Astrocyte (in vitro differentiated cells and primary cell): ENCODE data around the gene ANAPC13.

Experiments used
- CTCF ChIP-seq: IDR thresholded peaks from 2 replicates; pipeline ENCODE4 v1.5.1; 2011; ENCODE audit warnings: low read depth, mild to moderate bottlenecking, inconsistent platforms, low read length, moderate library complexity; ENCODE audit not compliant: insufficient read depth
- EZH2 ChIP-seq: IDR thresholded peaks from 2 replicates; pipeline ENCODE4 v1.6.1; 2012; ENCODE audit warnings: mild to moderate bottlenecking, low read length, inconsistent platforms; ENCODE audit not compliant: insufficient read depth

GRCh38 chr3:134533493-134533892 is 47.7 kb upstream of the ANAPC13 start:
- TF ChIP-seq CTCF (no peak), EZH2 (no peak)
